GM13976 (cell line): ENCODE measurements around the gene AP1S3.
"Not testable (repeated sequence)": the region's sequence is repeated elsewhere in the genome, so short reads cannot be mapped to it uniquely, and the experiment has no call there.

Source experiments
- DNase-seq: peaks from one replicate; pipeline ENCODE4 v3.0.0; 2012; ENCODE audit warnings: low spot score
- CTCF ChIP-seq: IDR thresholded peaks from 2 replicates; pipeline ENCODE4 v1.5.1; 2012; ENCODE audit warnings: borderline replicate concordance, mild to moderate bottlenecking; ENCODE audit not compliant: insufficient read depth; ENCODE audit errors: extremely low read depth, missing control alignments, control extremely low read depth
- in situ Hi-C: fragments of 300-500 bp; cut with MboI; formaldehyde crosslinking; loops from one replicate; pipeline ENCODE4 v1.12.0; 2022; ENCODE audit warnings: low sequenced_read_pairs, mixed read lengths, inconsistent platforms; ENCODE audit not compliant: unreplicated experiment

AP1S3 gene

GRCh38 chr2:223771475-223771874, 65.9 kb downstream of the AP1S3 start:
- no peak for DNase-seq
- TF ChIP-seq CTCF = no peak
- in situ Hi-C loops = no loop called here

- in situ Hi-C loops = no loop called here
- TF ChIP-seq CTCF = no peak
- no peak for DNase-seq
Measured at GRCh38 chr2:223768179-223768578, 69.2 kb downstream of the AP1S3 start.

GRCh38 chr2:223767341-223767740, 70.0 kb downstream of the AP1S3 start:
- TF ChIP-seq CTCF = no peak
- in situ Hi-C loops = no loop called here
- no peak for DNase-seq

GRCh38 chr2:223765221-223765785, 72.1 kb downstream of the AP1S3 start:
- TF ChIP-seq CTCF = no peak
- no peak for DNase-seq
- in situ Hi-C loops = no loop called here

GRCh38 chr2:223764796-223765195, 72.6 kb downstream of the AP1S3 start:
- no peak for DNase-seq
- TF ChIP-seq CTCF = no peak
- in situ Hi-C loops = no loop called here

- TF ChIP-seq CTCF = no peak
- no peak for DNase-seq
- in situ Hi-C loops = no loop called here
Measured at GRCh38 chr2:223762853-223763252, 74.5 kb downstream of the AP1S3 start.

GRCh38 chr2:223761746-223762145, 75.6 kb downstream of the AP1S3 start:
- DNase-seq, in situ Hi-C loops: not testable (repeated sequence)
